ENCODE data around the gene ELOVL4.

- TF ChIP-seq CTCF (CRISPR knock-in tag; IDR thresholded peaks at IDR 0.05), result no peak
- no peak for TF ChIP-seq FOSL2 (CRISPR knock-in tag; IDR thresholded peaks at IDR 0.05)
- TF ChIP-seq SUZ12 (IDR thresholded peaks at IDR 0.05; ENCODE audit: low read depth, low read length), result no peak
- TF ChIP-seq TCF12 (IDR thresholded peaks at IDR 0.05), result no peak
- no peak for TF ChIP-seq TCF12 (CRISPR knock-in tag; IDR thresholded peaks at IDR 0.05)
- TF ChIP-seq TCF7L2 (IDR thresholded peaks at IDR 0.05; ENCODE audit: low read depth, low read length), result no peak
Observed at GRCh38 chr6:79896075-79896449, 51.3 kb downstream of the ELOVL4 start.
